Measurements from ENCODE around the gene ZNF471. TPM values are rescaled to one million over a fixed set of nuclear protein-coding genes. Genes with fewer than 3 reads are reported as not detected.
A peak's percentile ranks its signal among the peaks of the same experiment; 100 is the strongest.

The ZNF471 gene
- total RNA-seq, 4 donors from 2014 or later = 5.6 to 19.4 (median 10.5) TPM

GRCh38 chr19:56537442-56537841 lies 29.8 kb downstream of the ZNF471 start:
- no peak overlapping the region for H3K27ac ChIP-seq
- H3K4me3 ChIP-seq = no peak overlapping the region
- no peaks in the 10 kb centered on the region for H3K27me3 ChIP-seq
- TF ChIP-seq POLR2A (IDR thresholded peaks at IDR 0.05) = no peak
- TF ChIP-seq CTCF (IDR thresholded peaks at IDR 0.05) = no peak
- H3K4me1 ChIP-seq = no peaks in the 10 kb centered on the region
- H3K36me3 ChIP-seq = no peaks in the 10 kb centered on the region
- no peak for DNase-seq
- intact Hi-C loops (cut with DNase I; ENCODE audit: low total_unique reads) = no loop called here
- peaks cover 0 to 37% of the 10 kb centered on the region in 2 donors for H3K9me3 ChIP-seq

- intact Hi-C loops (cut with DNase I; ENCODE audit: low total_unique reads) = no loop called here
Observed at GRCh38 chr19:56538254-56538760, 30.7 kb downstream of the ZNF471 start.

GRCh38 chr19:56538761-56539263 lies 31.2 kb downstream of the ZNF471 start, which contains the start of gene ZFP28:
TSS of gene ZFP28 (plus strand) at chr19:56538948. CDS start at chr19:56539019, 71 bp downstream.
- TF ChIP-seq POLR2A (IDR thresholded peaks at IDR 0.05) = peak in 1 of 2 donors; percentile 28
- TF ChIP-seq CTCF (IDR thresholded peaks at IDR 0.05) = peak in 1 of 4 experiments; percentile 4
- H3K27me3 ChIP-seq = no peaks in the 10 kb centered on the region
- H3K9me3 ChIP-seq = peaks cover 0 to 46% of the 10 kb centered on the region in 2 donors
- intact Hi-C loops (cut with DNase I; ENCODE audit: low total_unique reads) = no loop called here
- H3K27ac ChIP-seq = peak within 1 kb of the TSS; percentile 93
- peak within 1 kb of the TSS; percentile 89 to 92 for H3K4me3 ChIP-seq
- H3K36me3 ChIP-seq = no peaks in the 10 kb centered on the region
- no peaks in the 10 kb centered on the region for H3K4me1 ChIP-seq
- peak; percentile 76 to 78 for DNase-seq

More at GRCh38 chr19:56538254-56538760, 30.7 kb downstream of the ZNF471 start:
- Histone ChIP-seq H3K27me3 (no peaks in the 10 kb centered on the region), H3K4me1 (no peaks in the 10 kb centered on the region), H3K36me3 (no peaks in the 10 kb centered on the region), H3K27ac (peak overlapping the region; percentile 93), H3K9me3 (peaks cover 0 to 41% of the 10 kb centered on the region in 2 donors), H3K4me3 (peak overlapping the region; percentile 89 to 92)
- DNase-seq = peak; percentile 89 to 92
- TF ChIP-seq POLR2A (IDR thresholded peaks at IDR 0.05) = peak in 1 of 2 donors; percentile 44
- TF ChIP-seq CTCF (IDR thresholded peaks at IDR 0.05) = peak in 2 of 4 experiments; percentile 22 to 26

GRCh38 chr19:56543776-56544175 lies 36.1 kb downstream of the ZNF471 start:
- Histone ChIP-seq H3K9me3 (peaks cover 0 to 74% of the 10 kb centered on the region in 2 donors), H3K36me3 (no peaks in the 10 kb centered on the region), H3K27me3 (no peaks in the 10 kb centered on the region), H3K4me3 (no peak overlapping the region), H3K4me1 (no peaks in the 10 kb centered on the region), H3K27ac (no peak overlapping the region)
- intact Hi-C loops (cut with DNase I; ENCODE audit: low total_unique reads) = no loop called here
- no peak for DNase-seq
- TF ChIP-seq CTCF (IDR thresholded peaks at IDR 0.05) = no peak
- TF ChIP-seq POLR2A (IDR thresholded peaks at IDR 0.05) = no peak

GRCh38 chr19:56547535-56547934 lies 39.9 kb downstream of the ZNF471 start:
- Histone ChIP-seq H3K36me3 (no peaks in the 10 kb centered on the region), H3K4me1 (no peaks in the 10 kb centered on the region), H3K27ac (no peak overlapping the region), H3K4me3 (no peak overlapping the region), H3K27me3 (no peaks in the 10 kb centered on the region), H3K9me3 (peaks cover 0 to 99% of the 10 kb centered on the region in 2 donors)
- no peak for DNase-seq
- TF ChIP-seq POLR2A (IDR thresholded peaks at IDR 0.05) (no peak), CTCF (IDR thresholded peaks at IDR 0.05) (no peak)
- intact Hi-C loops (cut with DNase I; ENCODE audit: low total_unique reads) = no loop called here
